ENCODE data around the gene LEMD2.

LEMD2 gene

GRCh38 chr6:33819021-33819420 is 30.1 kb upstream of the LEMD2 start:
- H3K4me3 ChIP-seq (ENCODE audit: low read depth, low read length): no peak overlapping the region
- no peak for DNase-seq (ENCODE audit: low read depth, low spot score)
- CTCF ChIA-PET: interaction anchor here (0.7 to 1.7 kb wide), 2 partner anchors 13 to 18 kb away, joined by 4 to 5 read pairs; no protein-coding TSS in a partner anchor
- POLR2A ChIA-PET: no interaction called here
- no peak for TF ChIP-seq CTCF (IDR thresholded peaks at IDR 0.05; ENCODE audit: insufficient read depth, low read length, missing control alignments)

GRCh38 chr6:33818293-33818692 is 29.4 kb upstream of the LEMD2 start:
- CTCF ChIA-PET: interaction anchor here (0.8 kb wide), 1 partner anchor 47 kb away, joined by 3 read pairs; no protein-coding TSS in a partner anchor
- POLR2A ChIA-PET: no interaction called here
- no peak for DNase-seq (ENCODE audit: low read depth, low spot score)
- no peak for TF ChIP-seq CTCF (IDR thresholded peaks at IDR 0.05; ENCODE audit: insufficient read depth, low read length, missing control alignments)
- H3K4me3 ChIP-seq (ENCODE audit: low read depth, low read length): no peak overlapping the region

- TF ChIP-seq CTCF (IDR thresholded peaks at IDR 0.05; ENCODE audit: insufficient read depth, low read length, missing control alignments): no peak
- no peak overlapping the region for H3K4me3 ChIP-seq (ENCODE audit: low read depth, low read length)
- DNase-seq (ENCODE audit: low read depth, low spot score): no peak
- POLR2A ChIA-PET: no interaction called here
- CTCF ChIA-PET: interaction anchor here (0.8 kb wide), 1 partner anchor 46 kb away, joined by 3 read pairs; no protein-coding TSS in a partner anchor
These were observed 28.6 kb upstream of the LEMD2 start for GRCh38 chr6:33817489-33817888.

- ChIA-PET POLR2A (no interaction called here), CTCF (no interaction called here)
- no peak for DNase-seq (ENCODE audit: low read depth, low spot score)
- TF ChIP-seq CTCF (IDR thresholded peaks at IDR 0.05; ENCODE audit: insufficient read depth, low read length, missing control alignments): no peak
- H3K4me3 ChIP-seq (ENCODE audit: low read depth, low read length): no peak overlapping the region
These were observed 28.0 kb upstream of the LEMD2 start for GRCh38 chr6:33816911-33817310.

- POLR2A ChIA-PET: interaction anchor here (0.6 kb wide), 1 partner anchor 600 kb away, joined by 3 read pairs; no protein-coding TSS in a partner anchor
- no peak overlapping the region for H3K4me3 ChIP-seq (ENCODE audit: low read depth, low read length)
- TF ChIP-seq CTCF (IDR thresholded peaks at IDR 0.05; ENCODE audit: insufficient read depth, low read length, missing control alignments): no peak
- no peak for DNase-seq (ENCODE audit: low read depth, low spot score)
- CTCF ChIA-PET: interaction anchor here (0.6 to 1.8 kb wide), 2 partner anchors 10 to 105 kb away, joined by 3 to 6 read pairs; no protein-coding TSS in a partner anchor
These were observed 26.9 kb upstream of the LEMD2 start for GRCh38 chr6:33815854-33816253.

GRCh38 chr6:33813990-33814985 is 25.4 kb upstream of the LEMD2 start:
- ChIA-PET POLR2A (no interaction called here), CTCF (interaction anchor here (1.8 kb wide), 1 partner anchor 12 kb away, joined by 6 read pairs; no protein-coding TSS in a partner anchor)
- TF ChIP-seq CTCF (IDR thresholded peaks at IDR 0.05; ENCODE audit: insufficient read depth, low read length, missing control alignments): no peak
- no peak for DNase-seq (ENCODE audit: low read depth, low spot score)
- H3K4me3 ChIP-seq (ENCODE audit: low read depth, low read length): no peak overlapping the region

All from AG04449 (cell line).